Measurements from ENCODE around the gene LAMB1. TPM values are rescaled to one million over a fixed set of nuclear protein-coding genes. Genes with fewer than 3 reads are reported as not detected.

LAMB1 gene
- total RNA-seq, 1 experiment from 2014 or later, result 101 TPM

GRCh38 chr7:108012499-108013430 lies 9.8 kb upstream of the LAMB1 start:
- CTCF ChIA-PET, result interaction anchor here (0.8 kb wide), 1 partner anchor 9 kb away, joined by 4 read pairs; the partner anchor contains the start of gene LAMB1
- ATAC-seq (no peak), DNase-seq (ENCODE audit: low spot score) (no peak)
- peaks cover 14% of the 10 kb centered on the region for H3K27me3 Mint-ChIP-seq (ENCODE audit: low read depth)
- H3K36me3 Mint-ChIP-seq, result no peaks in the 10 kb centered on the region
- no peaks in the 10 kb centered on the region for H3K9me3 Mint-ChIP-seq
- no peak overlapping the region for H3K4me3 Mint-ChIP-seq
- TF ChIP-seq GABPB1 (CRISPR knock-in tag; IDR thresholded peaks at IDR 0.05) (0 out of 2 replicates have a peak, but pooled peaks have one; percentile 62), NR2C2 (CRISPR knock-in tag; IDR thresholded peaks at IDR 0.05) (no peak), ZNF281 (CRISPR knock-in tag; IDR thresholded peaks at IDR 0.05) (no peak), SOX15 (CRISPR knock-in tag; IDR thresholded peaks at IDR 0.05) (no peak)
- POLR2A ChIA-PET, result no interaction called here
- H3K27ac Mint-ChIP-seq, result no peak overlapping the region
- peaks cover 3% of the 10 kb centered on the region; the same call in 1 of the 2 replicates for H3K4me1 Mint-ChIP-seq

DNA sequence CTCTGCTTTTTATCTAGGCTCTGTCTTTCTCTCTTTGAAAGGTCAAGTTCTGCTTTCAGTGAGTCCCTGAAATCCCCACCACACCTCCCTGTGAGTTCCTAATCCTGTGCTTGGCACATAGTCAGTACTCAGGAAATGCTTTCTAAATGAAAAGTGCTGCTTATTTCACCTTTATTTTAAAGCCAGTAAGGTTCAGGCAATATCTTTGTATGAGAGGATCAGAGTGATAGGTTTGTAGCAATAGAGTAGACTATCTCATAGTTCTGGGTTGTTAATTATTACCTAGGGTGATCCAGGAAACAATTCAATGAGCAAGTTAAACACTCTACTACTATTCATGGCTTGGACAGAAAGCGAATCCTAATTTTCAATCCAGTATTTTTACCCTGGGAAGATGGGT lies 7.4 kb upstream of the LAMB1 start:
- no peak overlapping the region for H3K27ac Mint-ChIP-seq
- 0 out of 2 replicates have a peak, but pooled peaks cover 3% of the 10 kb centered on the region for H3K4me1 Mint-ChIP-seq
- H3K9me3 Mint-ChIP-seq, result no peaks in the 10 kb centered on the region
- ATAC-seq (no peak), DNase-seq (ENCODE audit: low spot score) (no peak)
- CTCF ChIA-PET, result no interaction called here
- peaks cover 38% of the 10 kb centered on the region for H3K27me3 Mint-ChIP-seq (ENCODE audit: low read depth)
- POLR2A ChIA-PET, result no interaction called here
- no peaks in the 10 kb centered on the region for H3K36me3 Mint-ChIP-seq
- H3K4me3 Mint-ChIP-seq, result no peak overlapping the region
- TF ChIP-seq HMGA2 (CRISPR knock-in tag; IDR thresholded peaks at IDR 0.05) (no peak), ZBTB21 (CRISPR knock-in tag; IDR thresholded peaks at IDR 0.05; ENCODE audit: borderline replicate concordance) (no peak), CREB1 (CRISPR knock-in tag; IDR thresholded peaks at IDR 0.05) (no peak), ATF1 (CRISPR knock-in tag; IDR thresholded peaks at IDR 0.05) (no peak), ZNF138 (CRISPR knock-in tag; conservative IDR thresholded peaks at IDR 0.05) (no peak), SMAD3 (CRISPR knock-in tag; IDR thresholded peaks at IDR 0.05; ENCODE audit: borderline replicate concordance) (no peak), STAT6 (CRISPR knock-in tag; conservative IDR thresholded peaks at IDR 0.05; ENCODE audit: low read depth) (no peak), ZNF219 (CRISPR knock-in tag; IDR thresholded peaks at IDR 0.05; ENCODE audit: borderline replicate concordance) (no peak), NFYB (CRISPR knock-in tag; conservative IDR thresholded peaks at IDR 0.05; ENCODE audit: low read depth) (no peak), ZNF317 (CRISPR knock-in tag; IDR thresholded peaks at IDR 0.05; ENCODE audit: borderline replicate concordance, low read depth) (no peak), FOXK1 (CRISPR knock-in tag; IDR thresholded peaks at IDR 0.05) (no peak), CBFB (CRISPR knock-in tag; IDR thresholded peaks at IDR 0.05; ENCODE audit: low read depth) (no peak), ATF2 (CRISPR knock-in tag; IDR thresholded peaks at IDR 0.05; ENCODE audit: borderline replicate concordance, low read depth) (no peak)
- TF ChIP-seq, protein P1, sequence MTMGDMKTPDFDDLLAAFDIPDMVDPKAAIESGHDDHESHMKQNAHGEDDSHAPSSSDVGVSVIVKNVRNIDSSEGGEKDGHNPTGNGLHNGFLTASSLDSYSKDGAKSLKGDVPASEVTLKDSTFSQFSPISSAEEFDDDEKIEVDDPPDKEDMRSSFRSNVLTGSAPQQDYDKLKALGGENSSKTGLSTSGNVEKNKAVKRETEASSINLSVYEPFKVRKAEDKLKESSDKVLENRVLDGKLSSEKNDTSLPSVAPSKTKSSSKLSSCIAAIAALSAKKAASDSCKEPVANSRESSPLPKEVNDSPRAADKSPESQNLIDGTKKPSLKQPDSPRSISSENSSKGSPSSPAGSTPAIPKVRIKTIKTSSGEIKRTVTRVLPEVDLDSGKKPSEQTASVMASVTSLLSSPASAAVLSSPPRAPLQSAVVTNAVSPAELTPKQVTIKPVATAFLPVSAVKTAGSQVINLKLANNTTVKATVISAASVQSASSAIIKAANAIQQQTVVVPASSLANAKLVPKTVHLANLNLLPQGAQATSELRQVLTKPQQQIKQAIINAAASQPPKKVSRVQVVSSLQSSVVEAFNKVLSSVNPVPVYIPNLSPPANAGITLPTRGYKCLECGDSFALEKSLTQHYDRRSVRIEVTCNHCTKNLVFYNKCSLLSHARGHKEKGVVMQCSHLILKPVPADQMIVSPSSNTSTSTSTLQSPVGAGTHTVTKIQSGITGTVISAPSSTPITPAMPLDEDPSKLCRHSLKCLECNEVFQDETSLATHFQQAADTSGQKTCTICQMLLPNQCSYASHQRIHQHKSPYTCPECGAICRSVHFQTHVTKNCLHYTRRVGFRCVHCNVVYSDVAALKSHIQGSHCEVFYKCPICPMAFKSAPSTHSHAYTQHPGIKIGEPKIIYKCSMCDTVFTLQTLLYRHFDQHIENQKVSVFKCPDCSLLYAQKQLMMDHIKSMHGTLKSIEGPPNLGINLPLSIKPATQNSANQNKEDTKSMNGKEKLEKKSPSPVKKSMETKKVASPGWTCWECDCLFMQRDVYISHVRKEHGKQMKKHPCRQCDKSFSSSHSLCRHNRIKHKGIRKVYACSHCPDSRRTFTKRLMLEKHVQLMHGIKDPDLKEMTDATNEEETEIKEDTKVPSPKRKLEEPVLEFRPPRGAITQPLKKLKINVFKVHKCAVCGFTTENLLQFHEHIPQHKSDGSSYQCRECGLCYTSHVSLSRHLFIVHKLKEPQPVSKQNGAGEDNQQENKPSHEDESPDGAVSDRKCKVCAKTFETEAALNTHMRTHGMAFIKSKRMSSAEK (CRISPR knock-in tag; IDR thresholded peaks at IDR 0.05; ENCODE audit: borderline replicate concordance), result no peak
- TF ChIP-seq, protein P2, sequence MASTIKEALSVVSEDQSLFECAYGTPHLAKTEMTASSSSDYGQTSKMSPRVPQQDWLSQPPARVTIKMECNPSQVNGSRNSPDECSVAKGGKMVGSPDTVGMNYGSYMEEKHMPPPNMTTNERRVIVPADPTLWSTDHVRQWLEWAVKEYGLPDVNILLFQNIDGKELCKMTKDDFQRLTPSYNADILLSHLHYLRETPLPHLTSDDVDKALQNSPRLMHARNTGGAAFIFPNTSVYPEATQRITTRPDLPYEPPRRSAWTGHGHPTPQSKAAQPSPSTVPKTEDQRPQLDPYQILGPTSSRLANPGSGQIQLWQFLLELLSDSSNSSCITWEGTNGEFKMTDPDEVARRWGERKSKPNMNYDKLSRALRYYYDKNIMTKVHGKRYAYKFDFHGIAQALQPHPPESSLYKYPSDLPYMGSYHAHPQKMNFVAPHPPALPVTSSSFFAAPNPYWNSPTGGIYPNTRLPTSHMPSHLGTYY (CRISPR knock-in tag; IDR thresholded peaks at IDR 0.05), result no peak
- TF ChIP-seq, protein P3, sequence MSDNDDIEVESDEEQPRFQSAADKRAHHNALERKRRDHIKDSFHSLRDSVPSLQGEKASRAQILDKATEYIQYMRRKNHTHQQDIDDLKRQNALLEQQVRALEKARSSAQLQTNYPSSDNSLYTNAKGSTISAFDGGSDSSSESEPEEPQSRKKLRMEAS (CRISPR knock-in tag; IDR thresholded peaks at IDR 0.05), result no peak
